ENCODE data around the gene BTN1A1.

- TF ChIP-seq, protein P1, sequence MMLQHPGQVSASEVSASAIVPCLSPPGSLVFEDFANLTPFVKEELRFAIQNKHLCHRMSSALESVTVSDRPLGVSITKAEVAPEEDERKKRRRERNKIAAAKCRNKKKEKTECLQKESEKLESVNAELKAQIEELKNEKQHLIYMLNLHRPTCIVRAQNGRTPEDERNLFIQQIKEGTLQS (CRISPR knock-in tag; conservative IDR thresholded peaks at IDR 0.05) = no peak
- TF ChIP-seq TEAD4 (CRISPR knock-in tag; IDR thresholded peaks at IDR 0.05) (no peak), ZNF263 (CRISPR knock-in tag; IDR thresholded peaks at IDR 0.05; ENCODE audit: low read depth) (no peak), ARID4B (CRISPR knock-in tag; IDR thresholded peaks at IDR 0.05; ENCODE audit: borderline replicate concordance) (no peak), ELF4 (CRISPR knock-in tag; IDR thresholded peaks at IDR 0.05; ENCODE audit: low read depth) (no peak), MAX (CRISPR knock-in tag; IDR thresholded peaks at IDR 0.05) (no peak), ZBTB21 (CRISPR knock-in tag; IDR thresholded peaks at IDR 0.05; ENCODE audit: borderline replicate concordance) (no peak)
- TF ChIP-seq, protein P2, sequence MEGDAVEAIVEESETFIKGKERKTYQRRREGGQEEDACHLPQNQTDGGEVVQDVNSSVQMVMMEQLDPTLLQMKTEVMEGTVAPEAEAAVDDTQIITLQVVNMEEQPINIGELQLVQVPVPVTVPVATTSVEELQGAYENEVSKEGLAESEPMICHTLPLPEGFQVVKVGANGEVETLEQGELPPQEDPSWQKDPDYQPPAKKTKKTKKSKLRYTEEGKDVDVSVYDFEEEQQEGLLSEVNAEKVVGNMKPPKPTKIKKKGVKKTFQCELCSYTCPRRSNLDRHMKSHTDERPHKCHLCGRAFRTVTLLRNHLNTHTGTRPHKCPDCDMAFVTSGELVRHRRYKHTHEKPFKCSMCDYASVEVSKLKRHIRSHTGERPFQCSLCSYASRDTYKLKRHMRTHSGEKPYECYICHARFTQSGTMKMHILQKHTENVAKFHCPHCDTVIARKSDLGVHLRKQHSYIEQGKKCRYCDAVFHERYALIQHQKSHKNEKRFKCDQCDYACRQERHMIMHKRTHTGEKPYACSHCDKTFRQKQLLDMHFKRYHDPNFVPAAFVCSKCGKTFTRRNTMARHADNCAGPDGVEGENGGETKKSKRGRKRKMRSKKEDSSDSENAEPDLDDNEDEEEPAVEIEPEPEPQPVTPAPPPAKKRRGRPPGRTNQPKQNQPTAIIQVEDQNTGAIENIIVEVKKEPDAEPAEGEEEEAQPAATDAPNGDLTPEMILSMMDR (IDR thresholded peaks at IDR 0.05) = no peak
- TF ChIP-seq, protein P3, sequence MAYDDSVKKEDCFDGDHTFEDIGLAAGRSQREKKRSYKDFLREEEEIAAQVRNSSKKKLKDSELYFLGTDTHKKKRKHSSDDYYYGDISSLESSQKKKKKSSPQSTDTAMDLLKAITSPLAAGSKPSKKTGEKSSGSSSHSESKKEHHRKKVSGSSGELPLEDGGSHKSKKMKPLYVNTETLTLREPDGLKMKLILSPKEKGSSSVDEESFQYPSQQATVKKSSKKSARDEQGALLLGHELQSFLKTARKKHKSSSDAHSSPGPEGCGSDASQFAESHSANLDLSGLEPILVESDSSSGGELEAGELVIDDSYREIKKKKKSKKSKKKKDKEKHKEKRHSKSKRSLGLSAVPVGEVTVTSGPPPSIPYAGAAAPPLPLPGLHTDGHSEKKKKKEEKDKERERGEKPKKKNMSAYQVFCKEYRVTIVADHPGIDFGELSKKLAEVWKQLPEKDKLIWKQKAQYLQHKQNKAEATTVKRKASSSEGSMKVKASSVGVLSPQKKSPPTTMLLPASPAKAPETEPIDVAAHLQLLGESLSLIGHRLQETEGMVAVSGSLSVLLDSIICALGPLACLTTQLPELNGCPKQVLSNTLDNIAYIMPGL (CRISPR knock-in tag; IDR thresholded peaks at IDR 0.05) = no peak
Observed at GRCh38 chr6:26525838-26526237, 25.7 kb downstream of the BTN1A1 start.

All from WTC11 (cell line).